BJ (cell line): ENCODE data around the gene AMFR. TPM values are rescaled to one million over a fixed set of nuclear protein-coding genes. Genes with fewer than 3 reads are reported as not detected.

Source experiments
- CTCF ChIA-PET: fragments of 350-600 bp; formaldehyde crosslinking; extraction: SDS; loops from one replicate; lab custom pipeline; 2021; ENCODE audit warnings: antibody characterized with exemption, inconsistent platforms; lab: Yijun Ruan, JAX
- POLR2A ChIA-PET: fragments of 300-600 bp; sonication (Branson Sonifier 250); formaldehyde crosslinking; extraction: SDS; loops from one replicate; lab custom pipeline; 2021; ENCODE audit warnings: antibody characterized with exemption; lab: Charles Lee
- DNase-seq: peaks from one replicate; pipeline ENCODE4 v3.0.0-alpha.2; 2011; ENCODE audit warnings: low read depth
- H3K27me3 ChIP-seq: 2 replicates; pipeline ENCODE4 v1.6.0; 2011; ENCODE audit warnings: low read length; ENCODE audit not compliant: control insufficient read depth, insufficient read depth
- H3K36me3 ChIP-seq: 2 replicates; pipeline ENCODE4 v1.5.1; 2011; ENCODE audit warnings: low read length; ENCODE audit not compliant: control insufficient read depth, insufficient read depth
- H3K4me3 ChIP-seq: 2 replicates; pipeline ENCODE4 v1.5.1; 2011; ENCODE audit warnings: low read depth, mild to moderate bottlenecking, control low read depth, low read length
- polyA plus RNA-seq: library from polyadenylated mRNA; depleted of rRNA; stranded (reverse); fragments of >200 nt; gene quantifications from 2 replicates; pipeline ENCODE4 v1.2.3, GENCODE V29; 2011
- TF ChIP-seq, protein P1 (sequence below): IDR thresholded peaks from 2 replicates; pipeline ENCODE4 v1.5.1; 2011; ENCODE audit warnings: low read depth, mild to moderate bottlenecking, control low read depth, inconsistent platforms, low read length, moderate library complexity; ENCODE audit not compliant: insufficient read depth

Gene AMFR
- polyA plus RNA-seq, 1 experiment, result 130 TPM

DNA sequence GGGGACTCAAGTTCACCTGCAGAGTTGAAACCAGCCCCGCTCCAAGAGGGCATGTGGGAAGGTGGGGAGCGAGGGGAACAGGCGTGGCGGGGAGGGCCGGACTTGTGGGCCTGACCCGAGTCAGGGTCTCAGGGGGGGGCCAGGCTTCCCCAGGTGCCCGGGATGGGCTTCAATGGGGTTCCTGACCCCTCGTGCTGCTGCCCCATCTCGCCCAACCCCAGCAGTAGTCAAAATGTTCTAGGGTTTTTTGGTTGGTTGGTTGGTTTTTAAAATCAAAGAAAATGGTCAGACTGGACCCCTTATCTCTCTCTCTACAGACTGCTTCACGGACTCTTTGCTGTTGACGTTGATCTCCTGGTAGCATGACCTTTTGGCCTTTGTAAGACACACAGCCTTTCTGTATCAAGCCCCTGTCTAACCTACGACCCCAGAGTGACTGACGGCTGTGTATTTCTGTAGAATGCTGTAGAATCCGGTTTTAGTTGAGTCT is 69.5 kb downstream of the AMFR start:
- TF ChIP-seq, protein P1, sequence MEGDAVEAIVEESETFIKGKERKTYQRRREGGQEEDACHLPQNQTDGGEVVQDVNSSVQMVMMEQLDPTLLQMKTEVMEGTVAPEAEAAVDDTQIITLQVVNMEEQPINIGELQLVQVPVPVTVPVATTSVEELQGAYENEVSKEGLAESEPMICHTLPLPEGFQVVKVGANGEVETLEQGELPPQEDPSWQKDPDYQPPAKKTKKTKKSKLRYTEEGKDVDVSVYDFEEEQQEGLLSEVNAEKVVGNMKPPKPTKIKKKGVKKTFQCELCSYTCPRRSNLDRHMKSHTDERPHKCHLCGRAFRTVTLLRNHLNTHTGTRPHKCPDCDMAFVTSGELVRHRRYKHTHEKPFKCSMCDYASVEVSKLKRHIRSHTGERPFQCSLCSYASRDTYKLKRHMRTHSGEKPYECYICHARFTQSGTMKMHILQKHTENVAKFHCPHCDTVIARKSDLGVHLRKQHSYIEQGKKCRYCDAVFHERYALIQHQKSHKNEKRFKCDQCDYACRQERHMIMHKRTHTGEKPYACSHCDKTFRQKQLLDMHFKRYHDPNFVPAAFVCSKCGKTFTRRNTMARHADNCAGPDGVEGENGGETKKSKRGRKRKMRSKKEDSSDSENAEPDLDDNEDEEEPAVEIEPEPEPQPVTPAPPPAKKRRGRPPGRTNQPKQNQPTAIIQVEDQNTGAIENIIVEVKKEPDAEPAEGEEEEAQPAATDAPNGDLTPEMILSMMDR, result no peak
- Histone ChIP-seq H3K4me3 (no peak overlapping the region), H3K36me3 (peaks cover 3% of the 10 kb centered on the region), H3K27me3 (no peaks in the 10 kb centered on the region)
- CTCF ChIA-PET, result interaction anchor here (1.2 to 2.1 kb wide), 13 partner anchors 9 to 411 kb away, joined by 3 to 32 read pairs (median 7); no protein-coding TSS in a partner anchor
- no peak for DNase-seq
- POLR2A ChIA-PET, result no interaction called here

- CTCF ChIA-PET, result interaction anchor here (0.5 to 2.1 kb wide), 6 partner anchors 9 to 96 kb away, joined by 3 to 9 read pairs (median 4); partner anchors contain the start of genes NUDT21 and OGFOD1
- Histone ChIP-seq H3K4me3 (no peak overlapping the region), H3K27me3 (no peaks in the 10 kb centered on the region), H3K36me3 (no peaks in the 10 kb centered on the region)
- TF ChIP-seq, protein P1, result no peak
- DNase-seq, result no peak
- POLR2A ChIA-PET, result no interaction called here
Measured at GRCh38 chr16:56355221-56355620, 70.1 kb downstream of the AMFR start.

GRCh38 chr16:56354746-56355145 is 70.6 kb downstream of the AMFR start:
- TF ChIP-seq, protein P1, result no peak
- Histone ChIP-seq H3K36me3 (no peaks in the 10 kb centered on the region), H3K4me3 (no peak overlapping the region), H3K27me3 (no peaks in the 10 kb centered on the region)
- no peak for DNase-seq
- POLR2A ChIA-PET, result no interaction called here
- CTCF ChIA-PET, result interaction anchor here (0.5 to 2.1 kb wide), 3 partner anchors 13 to 96 kb away, joined by 3 to 9 read pairs (median 3); partner anchors contain the start of genes NUDT21 and OGFOD1

- H3K36me3 ChIP-seq, result no peaks in the 10 kb centered on the region
- no peak overlapping the region for H3K4me3 ChIP-seq
- TF ChIP-seq, protein P1, result no peak
- ChIA-PET CTCF (no interaction called here), POLR2A (no interaction called here)
- DNase-seq, result no peak
- H3K27me3 ChIP-seq, result no peaks in the 10 kb centered on the region
Measured at GRCh38 chr16:56354016-56354415, 71.3 kb downstream of the AMFR start.

DNA sequence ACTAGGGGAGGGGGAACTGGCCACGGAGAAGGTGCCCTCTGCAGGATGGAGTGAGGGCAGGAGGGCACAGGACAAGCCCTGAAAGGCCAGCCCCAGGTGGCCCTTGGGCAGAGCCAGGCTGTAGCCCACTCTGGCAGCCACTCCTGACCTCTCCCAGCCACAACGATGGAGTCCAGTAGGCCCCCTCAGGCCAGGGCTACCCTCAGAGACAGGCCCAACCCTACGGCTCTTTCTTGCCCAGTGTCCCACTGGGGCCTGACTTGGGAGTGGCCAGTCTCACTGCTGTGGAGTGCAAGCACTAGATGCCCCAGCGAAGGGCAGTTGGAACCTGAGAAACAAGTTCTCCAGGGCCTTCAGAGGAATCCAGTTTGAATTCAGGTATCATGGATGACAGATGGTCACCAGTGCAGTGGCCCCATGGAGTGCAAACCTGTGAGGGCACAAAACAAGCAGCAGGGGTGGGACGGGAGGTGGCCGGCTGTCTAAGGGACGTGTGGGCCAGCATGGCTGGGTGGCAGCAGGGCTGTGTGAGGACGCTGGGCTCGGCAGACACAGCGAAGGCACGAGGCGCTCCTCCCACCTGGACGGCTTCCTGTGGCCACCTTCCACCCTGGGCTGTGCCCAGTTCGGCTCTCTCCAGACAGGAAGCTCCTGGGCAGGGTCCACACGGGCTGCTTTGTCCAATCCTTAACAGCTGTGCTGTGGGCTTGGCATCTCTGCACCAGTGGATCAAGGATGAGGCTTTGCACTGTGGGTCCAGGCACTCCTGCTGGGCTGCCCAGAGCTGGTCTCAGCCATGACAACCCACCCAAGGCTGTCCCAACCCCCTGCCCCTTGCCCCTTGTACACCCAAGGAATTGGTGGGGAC is 72.1 kb downstream of the AMFR start:
- no peak overlapping the region for H3K4me3 ChIP-seq
- no peaks in the 10 kb centered on the region for H3K36me3 ChIP-seq
- DNase-seq, result no peak
- CTCF ChIA-PET, result no interaction called here
- no peaks in the 10 kb centered on the region for H3K27me3 ChIP-seq
- TF ChIP-seq, protein P1, result no peak
- POLR2A ChIA-PET, result no interaction called here
